ENCODE results near the gene OTOGL.
"Not testable (repeated sequence)": the region's sequence is repeated elsewhere in the genome, so short reads cannot be mapped to it uniquely, and the experiment has no call there.

OTOGL gene

DNA sequence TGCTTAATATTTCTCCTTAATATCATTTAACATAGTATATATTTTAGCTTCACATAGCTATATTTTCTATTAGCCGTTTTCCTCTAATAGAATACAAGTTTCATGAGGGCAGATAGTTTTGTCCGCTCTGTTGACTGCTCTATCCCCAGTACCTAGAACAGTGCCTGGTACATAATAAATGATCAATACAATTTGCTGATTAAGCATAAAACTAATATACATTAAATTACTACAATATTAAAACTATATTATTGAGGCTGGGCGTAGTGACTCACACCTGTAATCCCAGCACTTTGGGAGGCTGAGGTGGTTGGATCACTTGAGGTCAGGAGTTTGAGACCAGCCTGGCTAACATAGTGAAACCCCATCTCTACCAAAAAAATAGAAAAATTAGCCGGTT is 128.6 kb downstream of the OTOGL start:
- DNase-seq = not testable (repeated sequence)

DNA sequence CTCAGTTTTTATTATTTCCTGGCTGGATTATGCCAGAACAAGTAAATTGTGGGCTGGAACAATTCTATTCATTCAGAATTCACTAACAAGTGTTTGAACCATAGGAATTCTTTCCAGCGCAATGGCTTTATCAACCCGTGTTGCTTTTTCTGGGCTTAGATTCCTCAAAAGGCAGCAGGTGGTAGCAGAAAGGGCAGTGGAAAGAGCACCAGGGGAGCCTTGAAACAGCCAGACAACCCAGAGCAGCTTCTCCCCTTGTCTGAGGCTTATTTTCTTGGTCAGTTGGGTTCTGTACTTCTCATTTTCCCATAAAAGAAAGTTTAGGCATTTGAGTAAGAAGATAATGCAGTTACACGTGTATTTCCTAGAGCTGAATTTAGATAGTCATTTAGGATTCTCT is 130.7 kb downstream of the OTOGL start:
- DNase-seq = no peak

DNA sequence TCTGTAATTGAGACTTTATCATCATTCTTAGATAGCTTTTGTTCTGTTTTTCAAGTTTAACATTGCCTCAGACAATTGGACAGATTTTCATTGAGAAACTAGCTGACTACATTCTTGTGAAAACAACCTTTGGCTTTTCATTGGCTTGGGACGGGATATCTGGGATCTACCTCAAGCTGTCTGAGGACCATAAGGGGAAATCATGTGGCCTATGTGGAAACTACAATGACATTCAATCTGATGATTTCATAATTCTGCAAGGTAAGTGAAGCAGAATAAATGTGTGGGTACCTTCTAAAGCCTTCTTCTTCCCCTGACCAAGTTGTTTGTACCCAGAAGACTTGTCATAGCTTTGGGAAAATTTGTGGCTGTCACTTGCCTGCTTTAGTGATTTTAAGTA is 133.5 kb downstream of the OTOGL start:
- no peak for DNase-seq

DNA sequence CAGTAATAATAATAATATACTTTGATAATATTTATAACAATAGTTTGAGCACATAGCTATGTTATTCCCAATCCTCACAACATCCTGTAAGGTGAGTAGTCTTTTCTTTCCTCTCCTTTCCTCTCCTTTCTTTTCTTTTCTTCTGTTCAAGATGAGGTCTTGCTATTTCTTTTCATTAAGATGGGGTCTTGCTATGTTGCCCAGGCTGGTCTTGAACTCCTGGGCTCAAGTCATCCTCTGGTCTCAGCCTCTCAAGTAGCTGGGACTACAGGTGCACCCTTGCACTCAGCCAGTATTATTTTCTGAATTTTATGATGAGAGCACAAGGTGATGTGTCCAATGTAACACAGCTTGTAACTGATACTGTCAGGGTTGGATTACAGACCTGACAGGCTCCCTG is 134.6 kb downstream of the OTOGL start:
- DNase-seq = no peak

DNA sequence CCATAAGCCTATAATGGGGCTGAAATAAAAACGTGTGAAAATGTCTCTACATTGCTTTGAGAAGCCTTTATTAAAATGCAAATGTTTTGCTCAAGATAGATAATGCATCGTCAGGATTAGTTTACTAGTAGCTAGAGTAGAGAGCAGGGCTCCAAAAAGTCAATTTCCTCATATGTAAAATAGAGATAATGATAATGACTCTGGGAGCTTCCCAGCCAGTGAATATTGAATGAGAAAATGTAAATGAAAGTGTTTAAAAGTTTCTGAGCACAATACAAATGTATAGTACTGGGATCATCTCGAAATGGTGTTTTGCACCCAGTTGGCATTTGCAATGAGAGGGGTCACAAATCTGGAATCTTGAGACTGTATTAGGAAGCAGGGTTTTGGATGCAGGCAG is 135.3 kb downstream of the OTOGL start:
- no peak for DNase-seq

DNA sequence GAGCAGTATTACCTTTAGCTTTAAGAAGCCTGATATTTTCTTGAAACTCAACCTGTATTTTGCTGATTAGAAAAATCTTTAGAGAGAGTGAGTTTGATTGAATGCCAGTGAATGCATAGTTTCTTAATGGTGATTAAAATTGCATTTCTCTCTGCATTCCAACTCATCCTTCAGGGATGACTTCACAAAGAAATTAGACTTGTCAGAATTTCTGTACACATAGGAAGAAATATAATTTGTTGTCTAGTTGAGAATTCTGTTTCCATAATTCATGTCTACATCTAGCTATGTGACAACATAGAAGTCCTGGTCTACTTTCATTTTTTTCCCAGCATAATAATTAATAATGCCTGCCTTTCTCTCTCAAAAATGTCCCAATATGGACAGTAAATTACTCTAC is 136.6 kb downstream of the OTOGL start:
- no peak for DNase-seq

DNA sequence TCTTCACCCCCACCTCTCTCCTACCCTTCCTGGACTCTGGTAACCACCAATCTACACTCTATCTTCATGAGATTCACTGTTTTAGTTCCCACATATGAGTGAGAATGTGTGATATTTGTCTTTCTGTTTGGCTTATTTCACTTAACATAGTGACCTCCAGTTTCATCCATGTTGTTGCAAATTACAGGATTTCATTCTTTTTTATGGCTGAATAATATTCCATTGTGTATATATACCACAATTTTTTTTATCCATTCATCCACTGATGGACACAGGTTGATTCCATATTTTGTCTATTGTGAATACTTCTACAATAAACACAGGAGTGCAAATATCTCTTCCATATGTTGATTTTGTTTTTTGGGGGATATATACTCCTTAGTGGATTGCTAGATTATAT is 140.5 kb downstream of the OTOGL start:
- no peak for DNase-seq

DNA sequence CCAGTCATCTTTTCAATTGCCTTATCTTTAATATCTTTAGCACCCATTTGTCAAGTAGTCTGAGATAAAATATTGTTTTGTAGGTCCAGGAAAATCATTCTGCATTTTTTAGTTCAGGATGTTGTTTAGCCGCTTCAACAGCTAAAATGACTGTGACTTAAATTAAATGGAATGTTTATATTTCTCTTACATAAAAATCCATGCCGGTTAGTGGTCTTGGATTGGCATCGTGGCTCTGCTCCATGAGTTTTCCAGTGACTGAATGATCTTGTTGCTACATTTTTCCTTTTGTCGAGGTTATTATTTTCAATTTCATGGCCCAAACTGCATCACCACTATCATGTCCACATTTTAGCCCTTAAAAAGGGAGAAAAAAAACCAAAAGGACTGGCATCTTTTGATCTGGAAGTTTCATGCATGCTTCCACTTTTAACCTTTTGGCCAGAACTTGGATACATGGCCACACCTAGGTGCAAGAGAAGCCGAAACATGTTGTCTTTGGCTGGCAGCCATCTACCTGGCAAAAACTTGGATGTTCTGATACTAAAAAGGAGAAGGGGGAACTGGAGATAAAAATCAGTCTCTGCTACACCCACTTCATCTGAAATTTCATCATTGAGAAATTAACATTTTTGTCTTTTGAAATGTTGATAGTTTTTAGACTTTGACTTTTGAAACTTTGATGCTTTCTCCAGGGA is 142.4 kb downstream of the OTOGL start:
- no peak for DNase-seq

DNA sequence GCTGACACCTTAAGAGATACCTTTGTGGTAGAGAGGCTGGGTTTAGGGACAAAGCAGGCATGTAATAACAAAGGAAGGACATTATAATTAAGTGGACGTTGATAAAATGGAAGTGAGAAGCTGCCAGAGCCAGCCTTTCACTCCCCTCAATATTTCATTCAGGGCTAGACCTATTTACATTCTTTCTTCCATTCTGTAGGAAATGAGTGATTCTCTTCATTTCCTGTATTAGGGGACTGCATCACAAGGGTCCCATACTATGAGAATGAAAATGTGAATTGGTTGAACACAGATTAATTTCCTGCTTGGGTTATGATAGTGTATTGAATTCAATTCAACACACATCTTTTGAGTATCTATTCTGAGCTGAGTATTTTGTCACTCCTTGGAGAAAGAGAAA is 143.0 kb downstream of the OTOGL start:
- no peak for DNase-seq

DNA sequence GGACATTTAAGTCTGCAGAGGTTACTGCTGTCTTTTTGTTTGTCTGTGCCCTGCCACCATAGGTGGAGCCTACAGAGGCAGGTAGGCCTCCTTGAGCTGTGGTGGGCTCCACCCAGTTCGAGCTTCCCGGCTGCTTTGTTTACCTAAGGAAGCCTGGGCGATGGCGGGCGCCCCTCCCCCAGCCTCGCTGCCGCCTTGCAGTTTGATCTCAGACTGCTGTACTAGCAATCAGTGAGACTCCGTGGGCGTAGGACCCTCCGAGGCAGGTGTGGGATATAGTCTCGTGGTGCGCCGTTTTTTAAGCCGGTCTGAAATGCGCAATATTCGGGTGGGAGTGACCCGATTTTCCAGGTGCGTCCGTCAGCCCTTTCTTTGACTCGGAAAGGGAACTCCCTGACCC is 150.2 kb downstream of the OTOGL start:
- DNase-seq = not testable (repeated sequence)

DNA sequence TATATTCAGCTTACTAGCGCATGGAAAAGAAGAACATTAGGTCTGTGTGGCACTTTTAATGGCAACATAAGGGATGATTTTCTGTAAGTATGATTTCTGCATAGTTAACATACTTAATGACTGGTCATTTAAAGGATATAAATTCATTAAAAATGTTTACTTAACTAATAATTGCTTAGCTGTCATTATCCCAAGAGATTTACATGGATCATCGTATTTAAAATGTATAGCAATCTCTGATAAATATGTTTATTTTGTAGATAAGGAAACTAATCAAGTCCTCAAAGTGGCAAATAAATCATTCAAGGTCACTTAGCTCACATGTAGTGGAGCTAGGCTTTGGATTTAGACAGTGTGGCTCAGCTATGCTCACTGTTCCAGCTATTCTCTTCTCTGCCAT is 158.6 kb downstream of the OTOGL start:
- DNase-seq = no peak

DNA sequence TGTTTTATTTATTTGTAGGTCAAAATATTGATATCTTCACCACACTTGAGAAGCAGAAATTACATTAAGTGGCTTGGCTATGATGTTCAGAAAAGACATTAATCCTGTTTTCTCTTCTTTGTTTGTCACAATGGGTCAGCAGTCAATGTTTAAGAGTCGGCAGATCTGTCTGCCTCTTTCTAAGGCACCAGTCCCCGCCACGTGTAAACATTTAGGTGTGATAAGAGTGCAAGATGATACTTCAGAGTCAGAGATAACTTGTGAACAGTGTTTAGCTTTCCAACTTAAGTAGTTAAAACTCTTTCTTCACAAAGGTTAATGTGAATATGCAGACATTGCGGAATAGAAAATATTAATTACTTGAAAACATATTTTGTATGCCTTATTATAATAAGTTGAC is 160.9 kb downstream of the OTOGL start:
- DNase-seq = no peak

DNA sequence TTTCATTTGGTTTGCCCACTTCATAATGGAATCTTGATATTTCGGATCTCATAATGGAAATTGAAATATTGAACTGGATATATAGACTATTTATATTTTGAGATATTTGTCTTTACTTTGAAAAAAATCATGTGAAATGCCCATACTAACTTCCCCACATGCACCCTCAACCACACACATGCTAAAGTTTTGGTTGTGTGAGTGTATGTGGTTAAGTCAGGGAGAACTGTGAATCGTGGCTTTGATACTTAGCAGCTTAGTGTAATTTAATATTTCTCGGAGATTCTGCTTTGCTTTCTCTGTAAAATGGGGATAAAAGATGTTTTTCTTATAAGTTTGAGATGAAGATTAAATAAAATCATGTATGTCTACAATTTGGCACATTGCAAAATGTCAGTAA is 162.1 kb downstream of the OTOGL start:
- DNase-seq = no peak

DNA sequence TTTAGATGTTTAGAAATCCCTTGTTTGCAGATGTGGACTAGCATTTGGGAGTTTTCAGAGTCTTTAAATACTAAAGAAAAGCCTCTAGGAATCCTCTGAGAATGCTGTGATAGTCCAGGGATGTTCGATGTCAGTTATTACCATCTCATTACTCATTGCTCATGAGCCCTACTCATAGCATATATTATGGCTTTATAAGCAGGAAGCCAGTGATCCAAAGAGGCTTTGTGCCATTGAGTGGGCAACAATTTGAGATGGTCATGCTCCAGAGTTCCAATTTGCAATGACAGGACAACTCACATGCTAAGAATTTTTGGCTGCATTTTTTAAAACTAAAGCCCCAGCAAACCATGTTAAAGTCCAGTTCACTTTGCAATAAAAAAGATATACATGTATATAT is 163.0 kb downstream of the OTOGL start:
- DNase-seq = no peak

DNA sequence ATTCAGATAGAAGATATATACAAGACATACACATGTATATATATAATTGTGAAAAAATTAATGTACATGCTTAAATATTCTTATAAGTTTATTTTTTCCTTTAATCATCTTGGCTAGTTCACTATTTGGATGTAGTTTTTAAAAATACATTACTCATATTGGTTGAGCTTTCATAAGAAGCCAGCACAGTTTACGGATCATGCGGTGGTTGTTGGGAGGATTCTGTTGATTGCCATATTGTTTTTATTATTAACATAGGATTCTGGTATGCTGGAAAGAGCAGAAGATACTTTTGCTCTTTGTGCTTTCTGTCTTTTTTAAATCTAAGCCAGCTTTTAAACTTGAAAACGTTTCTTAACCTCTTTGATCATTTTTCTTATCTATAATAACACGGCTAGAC is 163.4 kb downstream of the OTOGL start:
- no peak for DNase-seq

DNA sequence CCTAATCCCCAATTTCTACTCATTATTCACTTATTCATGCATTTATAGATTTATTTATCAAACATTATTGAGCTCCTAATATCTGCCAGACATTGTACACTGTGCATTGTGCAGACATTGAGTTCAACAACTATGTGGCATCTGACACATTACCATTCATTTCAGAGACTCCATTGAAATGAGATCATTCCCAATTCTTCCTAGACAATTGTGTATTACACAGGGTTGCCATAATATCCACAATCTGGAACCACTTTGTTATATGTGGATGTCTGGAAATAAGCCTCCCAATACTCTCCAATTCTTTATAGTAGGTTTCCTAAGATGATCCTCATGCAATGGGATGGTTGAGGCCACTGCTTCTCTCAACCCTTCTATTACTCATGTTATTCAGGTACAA is 165.0 kb downstream of the OTOGL start:
- no peak for DNase-seq

DNA sequence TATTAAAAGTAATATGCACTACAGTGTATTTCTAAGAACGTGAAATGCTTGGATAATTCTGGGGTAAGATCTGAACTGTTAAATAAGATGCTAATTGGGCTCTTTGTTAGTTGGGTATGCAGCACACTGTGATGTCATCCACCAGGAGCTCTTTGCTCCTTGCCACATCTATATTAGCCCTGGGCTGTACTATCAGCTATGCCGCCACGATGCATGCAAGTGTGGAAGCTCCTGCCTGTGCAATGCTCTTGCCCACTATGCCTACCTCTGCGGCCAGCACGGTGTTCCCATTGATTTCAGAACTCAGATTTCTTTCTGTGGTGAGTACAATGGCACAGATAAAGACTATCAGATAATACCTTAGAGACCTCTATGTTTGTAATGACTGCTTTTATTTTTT is 165.6 kb downstream of the OTOGL start:
- DNase-seq = no peak

DNA sequence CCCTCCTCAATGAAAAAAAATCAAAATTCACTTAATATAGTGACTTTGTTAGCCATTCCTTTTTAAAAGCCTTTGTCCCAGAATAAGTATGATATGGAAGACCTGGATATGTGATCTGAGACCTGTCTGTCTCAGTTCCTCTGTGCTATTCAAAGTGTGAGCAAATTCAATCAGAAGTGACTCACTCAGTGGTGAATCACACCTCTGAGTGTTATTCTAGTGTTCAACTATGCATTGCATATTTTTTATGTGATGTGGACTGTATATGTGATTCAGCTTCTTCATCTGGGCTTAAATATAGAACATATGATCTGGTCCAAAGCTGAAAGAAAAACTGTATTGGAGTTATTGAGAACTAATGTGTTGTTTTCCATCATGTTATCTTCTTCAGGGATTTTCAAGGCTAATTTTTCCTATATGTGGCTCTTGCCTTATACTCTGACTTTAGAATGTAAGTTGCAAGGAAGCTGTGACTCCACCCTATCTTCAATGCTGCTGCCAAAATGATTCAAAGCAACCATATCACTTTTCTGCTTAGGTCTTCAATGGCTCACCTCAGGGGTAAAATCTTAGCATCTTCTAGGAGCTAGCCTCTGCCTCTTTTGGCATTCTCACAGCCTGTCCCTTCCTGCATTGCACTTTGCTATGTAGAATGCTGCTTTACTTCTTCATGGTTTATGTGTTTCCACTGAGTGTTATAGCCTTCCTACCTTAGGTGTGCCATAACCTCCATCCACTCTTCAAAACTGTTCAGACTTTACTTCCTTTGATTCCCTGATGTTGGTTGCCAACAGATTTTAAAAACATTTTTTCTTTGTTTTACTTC is 169.8 kb downstream of the OTOGL start:
- DNase-seq = no peak

DNA sequence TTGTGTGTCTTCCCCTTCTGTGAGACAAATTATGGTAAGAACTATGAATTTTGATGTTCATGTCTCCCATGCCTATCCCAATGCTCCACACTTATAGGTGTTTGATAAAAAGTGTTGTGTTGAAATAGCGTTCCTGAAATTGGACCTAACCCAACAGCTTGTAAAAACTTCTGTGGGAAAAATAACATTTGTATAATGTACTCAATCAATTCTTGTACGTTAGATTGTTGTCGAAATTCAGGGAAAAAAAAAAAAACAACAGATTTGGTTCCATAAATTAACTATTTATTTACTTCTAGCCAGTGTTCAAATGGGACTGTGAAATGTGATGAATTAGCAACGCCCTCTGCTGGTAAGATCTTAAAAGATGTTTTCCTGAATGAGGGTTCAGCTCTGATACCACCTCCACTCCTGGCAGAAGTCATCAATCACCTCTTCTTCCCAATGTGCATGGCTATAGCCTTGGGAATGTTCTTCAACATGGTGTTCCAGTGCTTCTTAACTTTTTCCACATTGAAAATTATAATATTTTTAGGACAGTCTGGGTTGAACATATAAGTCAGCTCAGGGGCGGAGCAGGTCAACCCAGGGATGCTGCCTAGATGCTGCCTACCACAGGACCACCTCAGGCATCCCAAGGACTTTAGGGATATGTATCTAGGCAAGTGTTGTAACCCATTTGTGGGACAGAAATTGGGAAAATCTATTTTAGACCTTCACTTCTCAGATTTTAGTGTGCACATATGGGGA is 170.6 kb downstream of the OTOGL start:
- DNase-seq = no peak

DNA sequence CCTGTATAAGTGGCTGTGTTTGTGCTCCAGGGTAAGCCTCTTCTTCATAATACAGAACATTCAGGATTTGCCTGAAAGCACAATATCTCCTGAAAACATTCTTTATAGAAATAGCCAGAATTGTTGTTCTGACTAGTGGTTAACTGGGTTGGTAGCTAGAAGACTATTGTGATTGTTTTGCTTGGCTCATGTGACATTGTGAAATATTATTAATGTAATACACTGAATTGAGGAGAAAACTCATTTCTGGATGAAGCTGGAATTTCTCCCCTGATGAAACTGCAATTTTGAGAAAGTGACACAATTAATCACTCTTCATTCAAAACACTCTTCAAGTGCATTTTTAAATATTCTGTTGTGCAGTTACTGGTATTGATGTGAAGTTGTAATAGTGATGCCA is 172.4 kb downstream of the OTOGL start:
- DNase-seq = no peak

DNA sequence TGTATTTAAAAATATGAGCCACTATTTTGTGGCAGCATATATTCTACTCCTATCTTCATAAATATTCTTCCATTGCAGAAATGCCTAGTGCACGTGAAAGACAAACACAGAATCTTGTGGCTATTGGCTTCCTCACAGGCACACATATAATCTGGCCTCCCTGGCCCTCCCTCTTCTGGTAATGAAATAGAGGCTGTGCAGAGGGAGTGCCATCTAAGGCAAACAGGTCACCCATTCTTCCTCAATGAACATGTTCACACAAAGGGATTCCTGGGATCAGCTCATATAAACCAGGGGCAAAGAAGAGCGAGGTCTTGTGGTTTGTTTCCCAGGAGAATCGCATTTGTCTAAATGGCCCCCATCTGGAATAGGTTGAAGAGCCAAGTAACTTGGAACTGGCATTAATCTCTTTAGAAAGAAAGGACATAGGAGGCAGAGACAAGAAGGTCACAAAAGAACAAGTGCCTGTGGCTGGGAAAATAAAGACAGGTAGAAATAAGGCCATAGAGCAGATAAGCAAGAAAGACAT is 173.1 kb downstream of the OTOGL start:
- DNase-seq = no peak

DNA sequence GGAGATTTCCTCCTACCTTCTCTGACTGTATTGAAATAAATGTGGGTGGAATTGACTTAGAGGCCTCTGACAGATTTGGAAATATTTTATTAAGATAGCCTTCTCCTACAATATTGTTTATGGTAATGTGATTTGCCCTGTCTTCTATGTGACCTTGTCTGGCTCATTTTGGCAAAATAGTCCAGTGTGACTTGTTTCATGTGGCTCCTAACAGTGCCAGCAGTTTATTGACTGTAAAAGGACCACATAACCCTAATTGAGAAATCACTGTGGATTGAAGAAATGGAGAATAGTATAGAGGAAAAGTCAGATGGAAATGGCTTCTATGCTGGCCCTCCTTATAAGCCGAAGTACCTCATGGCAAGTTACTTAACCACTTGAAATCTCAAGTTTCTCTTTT is 173.8 kb downstream of the OTOGL start:
- DNase-seq = no peak

DNA sequence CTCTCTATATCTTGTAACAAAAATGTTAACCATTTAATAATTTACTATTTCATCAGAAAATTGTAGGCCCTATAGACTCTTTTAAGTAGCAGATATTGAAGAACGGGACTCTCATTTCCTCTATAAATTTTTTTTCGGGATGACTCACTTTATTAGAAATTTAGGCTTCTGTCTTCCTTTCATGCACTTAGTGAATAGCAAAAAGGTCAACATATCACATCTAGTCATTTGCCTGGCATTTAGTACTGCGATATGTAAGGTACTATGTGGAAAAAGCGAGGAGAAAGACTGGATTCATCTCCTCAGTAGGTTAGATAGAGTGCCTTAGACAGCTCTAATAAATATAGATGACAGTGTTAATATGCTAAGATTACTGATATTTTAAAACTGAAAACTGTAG is 178.4 kb downstream of the OTOGL start:
- DNase-seq = no peak

DNA sequence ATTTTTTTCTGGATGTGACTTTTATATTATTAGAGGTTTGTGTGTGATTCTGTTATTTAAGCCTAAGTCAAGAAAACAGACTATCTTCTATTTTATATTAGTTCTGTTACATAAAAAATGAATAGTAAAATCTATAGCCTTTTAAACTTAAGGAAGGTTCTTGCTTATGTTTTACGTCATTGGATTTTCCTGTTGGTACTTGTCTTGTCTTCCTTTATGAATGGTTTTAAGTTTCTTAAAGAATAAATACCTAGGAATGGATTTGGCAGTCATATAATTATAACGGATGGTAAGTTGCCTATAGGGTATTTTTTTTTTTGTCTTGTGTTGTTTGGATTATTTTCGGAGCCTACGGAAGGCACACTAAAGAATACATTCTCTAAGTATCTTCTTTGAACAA is 182.9 kb downstream of the OTOGL start:
- DNase-seq = no peak

Measured in stimulated activated CD4-positive, alpha-beta T cell treated with anti-CD3 and anti-CD28 coated beads, Interleukin-2, amount 100 ng/mL, for 48 hours (primary cell).